ENCODE results near the gene PLA2G4E. TPM values are rescaled to one million over a fixed set of nuclear protein-coding genes. Genes with fewer than 3 reads are reported as not detected.

The PLA2G4E gene
- total RNA-seq, 2 donors from 2014 or later = 0.11 TPM; not detected in 1

DNA sequence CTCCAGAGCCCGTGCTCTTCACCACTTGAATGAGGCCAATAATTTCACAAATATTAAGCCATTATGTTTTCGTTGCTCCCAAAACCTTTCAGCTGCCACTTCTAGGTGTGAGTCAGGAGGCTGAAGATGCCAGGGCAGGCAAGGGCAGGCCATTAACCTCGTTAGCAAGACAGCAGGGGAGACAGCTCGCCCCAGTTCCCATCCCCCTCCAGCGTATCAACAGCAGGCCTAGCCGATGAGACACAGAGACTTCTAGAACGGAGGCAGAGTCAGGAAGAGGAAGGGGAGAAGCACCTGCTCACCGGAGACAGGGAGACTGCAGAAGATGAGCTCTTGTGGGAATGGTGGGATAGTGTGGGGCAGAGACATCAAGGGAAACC is 28.0 kb upstream of the PLA2G4E start:
- no peak overlapping the region for H3K4me3 ChIP-seq
- no peaks in the 10 kb centered on the region for H3K27me3 ChIP-seq
- H3K27ac ChIP-seq = no peak overlapping the region
- peaks cover 0 to 24% of the 10 kb centered on the region in 2 donors for H3K4me1 ChIP-seq
- no peak for DNase-seq (ENCODE audit: low spot score)
- no peaks in the 10 kb centered on the region for H3K9me3 ChIP-seq
- H3K36me3 ChIP-seq = no peaks in the 10 kb centered on the region
- TF ChIP-seq CTCF (IDR thresholded peaks at IDR 0.05) = no peak

DNA sequence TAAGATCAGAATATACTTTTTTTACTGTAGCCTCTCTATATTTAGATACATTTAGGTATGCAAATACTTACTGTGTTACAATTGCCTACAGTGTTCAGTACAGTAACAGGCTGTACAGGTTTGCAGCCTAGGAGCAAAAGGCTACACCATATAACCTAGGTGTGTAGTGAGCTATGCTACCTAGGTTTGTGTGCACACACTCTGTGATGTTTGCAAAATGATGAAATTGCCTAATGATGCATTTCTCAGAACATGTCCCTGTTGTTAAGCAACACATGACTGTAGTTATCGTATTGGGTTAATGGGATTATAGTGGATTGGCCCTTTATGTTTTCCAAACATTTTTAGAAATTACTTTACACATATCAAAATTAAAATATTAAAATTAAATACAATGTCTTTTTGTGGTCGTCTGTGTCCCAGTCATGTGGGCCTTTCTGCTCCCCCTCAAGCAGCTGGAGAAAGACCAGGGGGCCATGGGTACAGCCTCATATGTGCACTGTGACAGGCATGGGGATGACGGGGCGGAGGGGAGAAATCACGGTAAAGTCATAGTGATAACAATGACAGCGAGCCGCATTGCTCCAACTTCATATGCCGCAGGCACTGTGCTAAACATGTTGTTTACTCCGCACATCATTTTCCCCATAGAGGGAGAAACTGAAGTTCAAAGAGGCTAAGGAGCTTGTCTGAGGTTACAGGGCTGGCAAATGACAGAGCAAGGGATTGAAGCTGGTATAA is 27.4 kb upstream of the PLA2G4E start:
- Histone ChIP-seq H3K27me3 (no peaks in the 10 kb centered on the region), H3K9me3 (no peaks in the 10 kb centered on the region), H3K36me3 (no peaks in the 10 kb centered on the region), H3K4me3 (no peak overlapping the region), H3K4me1 (peaks cover 0 to 19% of the 10 kb centered on the region in 2 donors), H3K27ac (no peak overlapping the region)
- DNase-seq (ENCODE audit: low spot score) = no peak
- no peak for TF ChIP-seq CTCF (IDR thresholded peaks at IDR 0.05)

DNA sequence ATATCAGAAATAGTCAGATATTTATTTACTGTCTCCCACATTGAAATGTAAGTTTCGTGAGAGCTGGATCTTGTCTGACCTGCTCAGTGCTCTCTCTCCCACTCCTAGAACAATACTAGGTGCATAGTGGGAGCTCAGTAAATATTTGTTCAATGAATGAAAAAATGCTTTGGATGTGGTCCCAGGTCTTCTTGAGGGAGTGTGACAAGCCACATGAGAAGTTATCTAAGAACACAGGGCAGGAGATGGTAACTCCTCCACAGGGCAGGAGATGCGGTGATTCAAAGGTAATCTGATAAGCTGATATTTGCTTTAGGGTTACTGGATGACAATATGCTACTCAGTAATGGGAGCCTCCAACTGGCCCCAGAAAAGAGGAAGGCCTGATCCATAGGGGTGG is 25.8 kb upstream of the PLA2G4E start:
- no peak for TF ChIP-seq CTCF (IDR thresholded peaks at IDR 0.05)

DNA sequence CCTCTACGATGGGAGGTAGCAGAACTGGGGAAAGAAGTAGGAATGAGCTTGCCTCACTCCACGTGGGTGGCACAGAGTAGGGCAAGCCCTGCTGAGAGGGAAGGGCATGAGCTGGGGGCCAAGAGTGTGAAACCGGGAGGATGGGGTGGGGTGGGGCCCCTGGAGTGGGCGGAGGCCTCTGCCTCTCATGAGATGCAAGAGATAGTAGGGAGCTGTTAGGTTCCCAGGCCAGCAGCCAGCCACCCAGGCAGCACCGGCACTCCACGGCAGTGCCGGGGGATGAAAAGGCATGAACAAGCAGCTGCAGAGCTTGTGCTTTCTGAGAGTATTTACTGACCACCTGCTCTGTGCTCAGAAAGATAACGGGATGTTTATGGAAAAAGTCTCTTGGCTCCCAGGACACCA is 24.4 kb upstream of the PLA2G4E start:
- Histone ChIP-seq H3K27me3 (no peaks in the 10 kb centered on the region), H3K27ac (no peak overlapping the region), H3K9me3 (no peaks in the 10 kb centered on the region), H3K4me3 (no peak overlapping the region), H3K4me1 (peaks cover 0 to 3% of the 10 kb centered on the region in 2 donors), H3K36me3 (no peaks in the 10 kb centered on the region)
- DNase-seq (ENCODE audit: low spot score) = no peak
- TF ChIP-seq CTCF (IDR thresholded peaks at IDR 0.05) = no peak

More for the DNA sequence above, 25.8 kb upstream of the PLA2G4E start:
- Histone ChIP-seq H3K27ac (no peak overlapping the region), H3K9me3 (no peaks in the 10 kb centered on the region), H3K4me3 (no peak overlapping the region), H3K4me1 (peaks cover 0 to 14% of the 10 kb centered on the region in 2 donors), H3K27me3 (no peaks in the 10 kb centered on the region), H3K36me3 (no peaks in the 10 kb centered on the region)
- no peak for DNase-seq (ENCODE audit: low spot score)

GRCh38 chr15:42042602-42043400 is 22.0 kb upstream of the PLA2G4E start:
- no peak overlapping the region for H3K27ac ChIP-seq
- no peak overlapping the region for H3K4me3 ChIP-seq
- H3K27me3 ChIP-seq = no peaks in the 10 kb centered on the region
- no peaks in the 10 kb centered on the region for H3K36me3 ChIP-seq
- H3K9me3 ChIP-seq = no peaks in the 10 kb centered on the region
- no peaks in the 10 kb centered on the region for H3K4me1 ChIP-seq
- DNase-seq (ENCODE audit: low spot score) = no peak
- no peak for TF ChIP-seq CTCF (IDR thresholded peaks at IDR 0.05)

Data from right atrium auricular region (tissue), 2 donors.